Measurements from ENCODE around the gene SLBP. TPM values are rescaled to one million over a fixed set of nuclear protein-coding genes. Genes with fewer than 3 reads are reported as not detected.

SLBP gene
- total and polyA plus RNA-seq, 2 of the 8 experiments (the other 6 are each of a cell fraction or from before 2014, with no cell fraction given) = 44.1 to 49.0 TPM

DNA sequence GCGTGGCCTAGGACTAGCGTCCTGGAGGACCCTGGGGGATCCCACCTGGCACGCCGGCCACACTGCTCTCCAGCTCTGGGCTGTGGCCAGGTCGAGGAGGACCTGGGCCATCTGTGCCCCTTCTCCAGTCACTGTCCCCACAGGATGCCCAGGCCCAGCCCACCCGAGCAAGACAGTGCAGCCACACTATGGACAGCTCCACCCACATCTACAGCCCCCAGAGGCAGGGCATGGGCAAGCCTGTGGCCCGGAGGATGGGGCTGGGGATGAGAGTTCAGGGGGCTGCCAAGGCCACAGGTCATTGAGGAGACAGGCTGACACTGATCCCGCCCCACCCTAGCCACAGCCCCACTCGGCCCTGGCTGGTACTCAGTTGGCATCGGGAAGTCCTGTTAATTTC, 58.3 kb downstream of the SLBP start:
- Histone ChIP-seq H4K8ac (ENCODE audit: extremely low read depth, insufficient read depth, low read length) (peak overlapping the region; percentile 51; the same call in 1 of the 2 replicates), H3K14ac (ENCODE audit: insufficient read length) (no peak overlapping the region), H3K27me3 (replicated peaks in 1 of 4; ENCODE audit: control insufficient read depth in 3 of 4, extremely low read depth in 1 of 4, insufficient read depth in 3 of 4, low read length in 3 of 4) (no peaks in the 10 kb centered on the region), H3K23me2 (ENCODE audit: low read depth, low read length) (peaks cover 13% of the 10 kb centered on the region; the same call in 1 of the 2 replicates), H3K18ac (ENCODE audit: extremely low read depth, low read length) (no peak overlapping the region), H3K27ac (ENCODE audit: low read depth, low read length) (no peak overlapping the region), H3K36me3 (ENCODE audit: control insufficient read depth in 2 of 4, insufficient read depth in 4 of 4, low read length in 3 of 4) (no peaks in the 10 kb centered on the region; a peak in 1 of 8 replicates), H3K79me1 (ENCODE audit: low read depth, low read length) (no peaks in the 10 kb centered on the region), H3K4me2 (ENCODE audit: insufficient read depth in 1 of 2, low read depth in 2 of 2, low read length in 2 of 2) (no peak overlapping the region), H4K91ac (replicated peaks; ENCODE audit: insufficient read length, low read length) (no peak overlapping the region), H2BK120ac (replicated peaks; ENCODE audit: low read depth, low read length) (no peak overlapping the region), H2BK15ac (ENCODE audit: low read length) (no peak overlapping the region), H2AFZ (ENCODE audit: low read length) (no peak overlapping the region), H2BK12ac (ENCODE audit: low read depth, low read length) (no peak overlapping the region), H3K56ac (replicated peaks; ENCODE audit: insufficient read length, low read depth, low read length) (no peak overlapping the region), H3K9me3 (ENCODE audit: insufficient read depth in 2 of 2, low read depth in 1 of 2, low read length in 1 of 2) (peaks cover 0 to 2% of the 10 kb centered on the region in 2 experiments; a peak in 1 of 4 replicates), H2BK20ac (ENCODE audit: low read length) (no peak overlapping the region), H3K9ac (replicated peaks in 1 of 4; ENCODE audit: extremely low read depth in 1 of 4, low read depth in 3 of 4, low read length in 3 of 4) (no peak overlapping the region), H2AK5ac (ENCODE audit: low read depth, low read length) (no peak overlapping the region), H3K23ac (ENCODE audit: insufficient read length) (no peak overlapping the region), H3K4me1 (replicated peaks in 1 of 4; ENCODE audit: control insufficient read depth in 3 of 4, insufficient read depth in 4 of 4, low read length in 3 of 4) (no peaks in the 10 kb centered on the region), H4K20me1 (replicated peaks in 1 of 2; ENCODE audit: control insufficient read depth in 1 of 2, insufficient read depth in 2 of 2, low read length in 2 of 2) (peaks cover 0 to 12% of the 10 kb centered on the region in 2 experiments), H3K79me2 (ENCODE audit: control insufficient read depth in 1 of 2, insufficient read depth in 2 of 2, low read length in 2 of 2) (no peaks in the 10 kb centered on the region), H2BK5ac (ENCODE audit: low read depth, low read length) (no peak overlapping the region), H3K4ac (replicated peaks; ENCODE audit: insufficient read length, low read depth, low read length) (no peak overlapping the region), H3K4me3 (ENCODE audit: extremely low read depth in 1 of 4, insufficient read depth in 2 of 4, low read depth in 3 of 4, low read length in 4 of 4) (no peak overlapping the region), H4K5ac (ENCODE audit: insufficient read length, low read depth, low read length) (no peak overlapping the region)
- DNase-seq (ENCODE audit: low read depth in 1 of 2, low spot score in 2 of 2) (no peak), FAIRE-seq (no peak)
- POLR2A ChIA-PET (ENCODE audit: partially characterized antibody) = no interaction called here
- TF ChIP-seq ASH2L (IDR thresholded peaks at IDR 0.05; ENCODE audit: low read length) = no peak
- TF ChIP-seq POU5F1 (IDR thresholded peaks at IDR 0.05; ENCODE audit: low read depth, low read length) = no peak
- CTCF ChIA-PET (ENCODE audit: partially characterized antibody) = interaction anchor here (0.8 to 1.5 kb wide), 8 partner anchors 9 to 156 kb away, joined by 3 to 4 read pairs (median 3); no protein-coding TSS in a partner anchor
- WGBS, 2 experiments (ENCODE audit: extremely low coverage in 1 of 2, insufficient coverage in 1 of 2, insufficient read length in 1 of 2, insufficient replicate concordance in 2 of 2, low coverage in 1 of 2, low lambda C conversion rate in 2 of 2, missing lambda C conversion rate in 1 of 2) = 85% methylated on average over 7 of the region's 10 CpGs; no CpG with 5 or more reads in 1 of the 2 experiments

All from H1 (cell line).